Measurements from ENCODE around the gene SCIMP. TPM values are rescaled to one million over a fixed set of nuclear protein-coding genes. Genes with fewer than 3 reads are reported as not detected.

The SCIMP gene
- total RNA-seq, 1 experiment from 2014 or later = not detected

- ChIA-PET RAD21 (ENCODE audit: low non-redundant PET in 1 of 2, low total read pairs in 2 of 2, uncharacterized antibody in 2 of 2, unreplicated experiment in 2 of 2) (no interaction called here), CTCF (no interaction called here), POLR2A (no interaction called here)
- H3K36me3 ChIP-seq (ENCODE audit: control insufficient read depth in 1 of 2, insufficient read depth in 2 of 2, low read length in 2 of 2) = no peaks in the 10 kb centered on the region
- no peak for ATAC-seq
- TF ChIP-seq MAX (IDR thresholded peaks at IDR 0.05) = no peak
- TF ChIP-seq REST (IDR thresholded peaks at IDR 0.05; ENCODE audit: low read depth) = no peak
- no peak for TF ChIP-seq YY1 (IDR thresholded peaks at IDR 0.05; ENCODE audit: extremely low read depth, insufficient replicate concordance, low read depth, low read length)
- TF ChIP-seq ELF1 (IDR thresholded peaks at IDR 0.05; ENCODE audit: borderline replicate concordance, low read depth) = no peak
- no peak for TF ChIP-seq SIN3A (IDR thresholded peaks at IDR 0.05; ENCODE audit: low read depth)
- TF ChIP-seq POLR2AphosphoS5 (IDR thresholded peaks at IDR 0.05; ENCODE audit: low read depth, low read length) = no peak
- TF ChIP-seq ZFX (IDR thresholded peaks at IDR 0.05) = no peak
- no peak for TF ChIP-seq RAD21 (IDR thresholded peaks at IDR 0.05; ENCODE audit: low read depth)
- TF ChIP-seq EZH2 (IDR thresholded peaks at IDR 0.05) = no peak
- no peak for TF ChIP-seq ATF3 (IDR thresholded peaks at IDR 0.05)
- TF ChIP-seq POLR2A (IDR thresholded peaks at IDR 0.05; ENCODE audit: borderline replicate concordance, extremely low read depth, insufficient read depth, insufficient read length) = no peak
- no peak for TF ChIP-seq SP1 (IDR thresholded peaks at IDR 0.05; ENCODE audit: low read depth)
- no peak overlapping the region for H3K4me3 ChIP-seq (replicated peaks in 1 of 2; ENCODE audit: low read depth in 1 of 2, low read length in 2 of 2)
- H3K9me2 ChIP-seq (ENCODE audit: insufficient read depth) = no peaks in the 10 kb centered on the region
- H3K9me3 ChIP-seq (ENCODE audit: control insufficient read depth in 1 of 2, insufficient read depth in 1 of 2, low read depth in 1 of 2, low read length in 2 of 2) = no peaks in the 10 kb centered on the region
- no peak for DNase-seq (ENCODE audit: low read depth, low spot score)
- no peak overlapping the region for H3K4me2 ChIP-seq (ENCODE audit: low read length)
- peaks cover 0 to 4% of the 10 kb centered on the region in 2 experiments; a peak in 1 of 4 replicates for H3K4me1 ChIP-seq (ENCODE audit: control insufficient read depth in 1 of 2, insufficient read depth in 2 of 2, low read length in 2 of 2)
- BruUV-seq (replicated peaks) = no TSS peak
- H3K27ac ChIP-seq (ENCODE audit: low read depth, low read length) = no peak overlapping the region
- H2AFZ ChIP-seq (ENCODE audit: low read depth, low read length, poor library complexity, severe bottlenecking) = no peak overlapping the region
- no peaks in the 10 kb centered on the region for H3K27me3 ChIP-seq (ENCODE audit: insufficient read depth, low read length)
- H4K20me1 ChIP-seq (ENCODE audit: insufficient read depth) = no peaks in the 10 kb centered on the region
- intact Hi-C loops (cut with micrococcal nuclease) = no loop called here
- H3K79me2 ChIP-seq (ENCODE audit: insufficient read depth, low read length) = no peaks in the 10 kb centered on the region
- no peak overlapping the region for H3K9ac ChIP-seq (ENCODE audit: low read length)
Measured at GRCh38 chr17:5203178-5203907, 31.3 kb downstream of the SCIMP start.

Measured in HCT116 (cell line).